ENCODE results near the gene PTPA.

The PTPA gene

DNA sequence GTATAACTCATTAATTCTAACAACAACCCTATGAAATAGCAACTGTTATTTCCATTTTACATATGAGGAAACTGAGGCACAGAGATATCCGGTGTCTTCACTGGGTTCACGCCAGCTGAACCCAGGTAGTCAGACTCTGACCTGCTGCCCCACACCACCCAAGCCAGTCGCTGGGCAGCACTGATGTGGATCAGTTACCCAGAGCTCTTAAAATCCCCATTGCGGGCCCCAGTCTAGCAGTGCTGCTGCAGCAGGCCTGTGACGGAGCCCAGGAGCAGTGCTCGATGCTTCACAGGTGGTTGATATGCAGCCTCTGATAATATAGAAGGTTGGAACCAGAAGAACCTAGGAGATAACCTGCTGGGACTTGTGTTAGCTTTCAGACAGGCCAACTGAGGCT is 24.3 kb downstream of the PTPA start:
- TF ChIP-seq GATA3 (IDR thresholded peaks at IDR 0.05; ENCODE audit: low read depth, low read length) (no peak), GATA2 (IDR thresholded peaks at IDR 0.05; ENCODE audit: low read depth, low read length) (no peak)

DNA sequence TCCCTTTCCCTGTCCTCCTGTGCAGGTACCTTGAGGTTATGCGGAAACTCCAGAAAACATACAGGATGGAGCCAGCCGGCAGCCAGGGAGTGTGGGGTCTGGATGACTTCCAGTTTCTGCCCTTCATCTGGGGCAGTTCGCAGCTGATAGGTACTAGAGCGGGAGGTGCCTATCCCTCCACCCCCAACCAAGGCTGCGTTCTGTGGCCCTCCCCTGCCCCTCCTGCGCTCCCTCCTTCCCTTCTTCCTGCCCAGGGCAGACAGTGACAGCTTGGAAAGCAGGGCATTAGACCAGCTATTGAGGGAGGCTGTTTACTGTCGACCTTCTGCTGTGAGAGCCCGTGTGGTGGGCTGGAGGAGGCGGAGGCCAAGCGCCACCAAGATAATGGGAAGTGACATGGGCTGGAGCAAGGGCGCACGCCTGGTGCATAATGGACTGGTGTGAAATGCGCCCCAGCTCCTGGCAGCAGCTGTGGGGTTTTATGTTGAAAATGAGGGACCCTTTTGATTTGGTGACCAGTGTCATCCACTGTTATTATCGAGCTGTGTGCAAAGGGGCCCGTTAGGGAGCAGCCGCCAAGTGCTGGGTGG is 25.3 kb downstream of the PTPA start:
- TF ChIP-seq GATA3 (IDR thresholded peaks at IDR 0.05; ENCODE audit: low read depth, low read length), result no peak
- no peak for TF ChIP-seq GATA2 (IDR thresholded peaks at IDR 0.05; ENCODE audit: low read depth, low read length)

DNA sequence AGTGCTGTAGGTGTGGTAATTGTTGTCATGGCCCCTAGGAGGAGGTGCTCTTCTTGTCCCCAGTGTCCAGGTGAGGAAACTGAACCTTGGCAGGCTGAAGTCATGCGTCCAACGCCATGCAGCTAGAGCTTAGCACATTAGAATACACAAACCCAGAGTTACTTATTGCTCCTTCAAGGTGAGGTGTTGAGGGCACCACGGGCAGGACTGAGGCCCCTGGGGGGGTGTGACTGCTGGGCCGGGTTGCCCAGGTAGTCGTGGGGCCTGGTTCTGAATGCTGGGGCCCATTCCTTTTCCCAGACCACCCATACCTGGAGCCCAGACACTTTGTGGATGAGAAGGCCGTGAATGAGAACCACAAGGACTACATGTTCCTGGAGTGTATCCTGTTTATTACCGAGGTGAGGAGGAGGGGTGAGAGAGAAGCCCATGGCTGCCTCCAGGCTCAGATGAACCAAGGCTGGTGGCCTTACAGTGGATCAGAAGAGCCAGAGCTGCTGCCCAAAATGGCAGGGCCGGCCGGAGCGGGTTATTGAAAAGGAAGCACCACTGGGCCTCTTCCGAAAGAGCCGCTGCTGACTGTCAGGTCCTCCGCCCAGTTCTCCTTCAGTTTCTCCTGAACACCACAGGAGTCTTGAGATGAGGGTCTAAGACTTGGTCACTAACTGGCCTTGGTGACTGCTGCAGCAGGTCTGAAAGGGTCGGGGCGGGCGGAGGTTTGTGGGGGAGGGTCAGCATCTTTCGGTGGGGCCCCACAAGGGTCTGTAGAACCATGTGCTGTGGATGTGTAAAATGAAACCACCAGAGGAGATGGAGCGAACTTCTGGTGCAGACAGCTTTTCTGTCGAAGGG is 26.3 kb downstream of the PTPA start:
- TF ChIP-seq GATA3 (IDR thresholded peaks at IDR 0.05; ENCODE audit: low read depth, low read length) (no peak), GATA2 (IDR thresholded peaks at IDR 0.05; ENCODE audit: low read depth, low read length) (no peak)

DNA sequence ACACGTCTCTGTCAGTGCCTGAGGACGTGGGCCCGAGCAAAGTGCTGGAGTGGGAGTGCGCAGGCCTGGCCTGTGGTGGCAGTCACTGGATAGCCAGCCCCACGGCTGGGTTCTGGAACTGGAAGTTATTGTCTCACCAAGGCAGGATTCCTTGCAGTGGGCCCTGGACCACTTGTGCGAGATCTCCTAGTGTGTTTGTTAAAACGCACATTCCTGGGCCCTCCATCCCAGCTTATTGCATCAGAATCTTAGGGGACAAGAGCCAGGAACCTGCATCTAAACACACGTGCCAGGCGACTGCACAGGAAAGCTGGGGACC is 26.9 kb downstream of the PTPA start:
- TF ChIP-seq GATA3 (IDR thresholded peaks at IDR 0.05; ENCODE audit: low read depth, low read length) (no peak), GATA2 (IDR thresholded peaks at IDR 0.05; ENCODE audit: low read depth, low read length) (no peak)

DNA sequence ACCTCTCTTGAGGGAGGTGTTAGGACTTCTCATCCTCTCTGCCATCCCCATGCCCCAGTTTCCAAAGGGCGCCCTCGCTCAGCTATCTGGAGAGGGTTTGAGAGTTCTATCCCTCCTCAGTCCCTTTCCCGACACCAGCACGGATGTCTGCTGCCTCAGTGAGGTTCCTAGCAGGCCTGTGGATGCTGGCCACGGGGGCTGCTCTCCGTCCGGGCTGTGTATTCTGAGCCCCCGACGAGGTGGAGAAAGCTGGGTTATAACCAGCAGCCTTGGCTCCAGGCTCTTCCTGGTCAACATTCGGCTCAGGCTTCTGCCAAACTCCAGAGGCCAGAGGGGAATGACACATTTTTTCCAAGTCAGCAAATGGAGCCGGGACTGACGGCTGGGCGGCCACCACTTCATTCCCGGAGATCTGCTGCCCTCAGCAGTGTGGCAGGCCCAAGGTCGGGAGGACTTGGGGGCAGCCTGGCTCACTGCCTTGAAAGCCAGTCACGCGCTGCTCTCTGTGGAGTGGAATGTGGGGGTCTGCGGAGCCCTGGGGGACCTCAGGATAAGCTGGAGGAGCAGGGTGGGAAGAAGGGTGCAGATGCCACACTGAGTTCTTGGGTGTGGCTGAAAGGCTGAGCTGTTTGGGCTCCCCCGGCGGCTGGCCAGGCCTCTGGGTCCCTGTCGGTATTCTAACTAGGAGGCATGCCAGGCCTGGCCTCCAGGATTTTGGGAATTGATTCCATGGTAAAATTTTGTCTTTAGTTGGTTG is 27.4 kb downstream of the PTPA start:
- TF ChIP-seq GATA3 (IDR thresholded peaks at IDR 0.05; ENCODE audit: low read depth, low read length), result no peak
- TF ChIP-seq GATA2 (IDR thresholded peaks at IDR 0.05; ENCODE audit: low read depth, low read length), result no peak

DNA sequence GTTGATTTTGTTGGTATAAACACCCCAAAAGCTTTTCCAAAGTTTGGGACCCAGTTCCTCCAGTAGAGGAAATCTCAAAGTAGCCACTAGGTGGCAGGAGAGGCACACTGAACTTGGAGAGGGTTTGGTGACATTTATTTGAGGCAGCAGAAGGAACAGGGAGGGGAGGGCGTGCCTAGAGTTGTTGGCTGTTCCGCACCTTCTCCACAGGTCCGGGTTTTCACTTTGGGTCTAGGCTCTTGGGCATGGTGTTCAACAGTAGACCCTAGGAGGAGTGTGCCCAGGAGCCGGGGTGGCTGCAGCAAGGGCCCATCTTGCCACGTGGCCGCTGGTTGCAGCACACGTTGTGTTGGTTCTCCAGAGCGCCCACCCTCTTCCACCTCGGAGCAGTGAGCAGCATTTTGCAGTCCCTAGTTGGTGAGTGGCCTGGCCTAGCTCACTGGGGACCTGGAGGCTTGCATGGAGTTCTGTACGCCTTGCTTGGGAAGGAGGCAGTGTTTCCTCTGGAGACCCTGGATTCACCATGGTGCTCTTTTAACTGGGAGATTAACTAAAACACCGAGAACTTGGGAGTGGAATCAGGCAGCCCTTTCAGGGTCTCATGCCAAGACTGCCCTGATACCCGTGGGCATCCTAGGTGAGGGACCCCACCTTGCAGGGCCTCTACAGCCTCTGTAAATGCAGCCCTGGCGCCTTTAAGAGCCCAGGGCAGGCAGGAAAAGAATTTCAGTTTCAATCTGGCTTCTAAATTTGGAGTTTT is 28.2 kb downstream of the PTPA start:
- no peak for TF ChIP-seq GATA3 (IDR thresholded peaks at IDR 0.05; ENCODE audit: low read depth, low read length)
- TF ChIP-seq GATA2 (IDR thresholded peaks at IDR 0.05; ENCODE audit: low read depth, low read length), result no peak

DNA sequence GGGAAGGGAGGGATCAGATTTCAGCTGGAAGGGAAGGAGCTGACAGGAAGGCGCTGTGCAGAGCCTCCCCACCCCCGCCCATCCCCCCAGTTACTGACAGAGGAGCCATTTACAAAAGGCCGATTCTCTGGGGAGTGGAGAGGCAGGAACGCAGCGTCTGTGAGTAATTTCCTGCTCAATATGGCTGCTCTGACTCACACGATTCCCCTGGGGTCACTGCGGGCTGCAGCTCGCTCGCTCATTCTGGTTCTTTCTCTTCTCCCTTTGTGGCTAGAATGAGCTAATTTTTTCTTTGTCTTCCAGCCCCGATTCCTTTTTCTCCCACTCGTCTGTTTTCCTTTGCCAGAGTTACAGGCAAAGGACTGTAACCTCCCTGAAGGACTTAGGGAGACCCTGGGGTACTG is 28.8 kb downstream of the PTPA start:
- TF ChIP-seq GATA3 (IDR thresholded peaks at IDR 0.05; ENCODE audit: low read depth, low read length), result no peak
- TF ChIP-seq GATA2 (IDR thresholded peaks at IDR 0.05; ENCODE audit: low read depth, low read length), result no peak

DNA sequence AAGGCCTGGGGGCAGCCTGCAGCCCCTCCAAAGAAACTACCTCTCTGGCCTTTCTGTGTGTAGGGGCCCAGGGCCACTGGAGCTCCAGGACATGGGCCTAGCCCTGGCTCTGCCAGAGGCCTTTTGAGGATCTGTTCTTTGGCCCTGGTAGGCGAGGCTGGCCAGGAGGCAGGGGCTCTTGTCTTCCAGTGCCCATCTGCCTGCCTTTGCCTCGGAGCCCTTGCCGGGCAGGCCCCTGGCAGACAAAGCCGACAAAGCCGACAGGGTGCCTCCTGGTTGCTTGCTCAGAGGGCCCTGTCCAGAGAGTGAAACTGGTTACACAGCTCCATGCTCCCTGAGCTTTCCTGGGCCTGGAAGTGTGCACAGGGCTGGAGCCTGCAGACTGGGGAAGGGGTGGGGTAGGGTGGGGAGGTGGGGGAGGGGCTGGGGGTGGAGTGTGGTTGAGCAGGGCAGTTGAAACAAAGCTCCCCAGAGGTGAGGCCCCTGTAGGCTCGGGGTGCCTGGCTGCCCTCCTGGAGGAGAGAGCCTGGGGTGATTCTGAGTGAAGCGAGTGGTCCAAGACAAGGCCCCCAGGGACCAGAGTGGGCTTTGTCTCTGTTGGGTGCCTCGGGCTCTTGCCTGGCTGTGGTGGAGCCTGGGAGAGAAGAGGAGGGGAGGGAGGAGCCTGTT is 29.3 kb downstream of the PTPA start:
- TF ChIP-seq GATA3 (IDR thresholded peaks at IDR 0.05; ENCODE audit: low read depth, low read length), result no peak
- TF ChIP-seq GATA2 (IDR thresholded peaks at IDR 0.05; ENCODE audit: low read depth, low read length), result no peak

DNA sequence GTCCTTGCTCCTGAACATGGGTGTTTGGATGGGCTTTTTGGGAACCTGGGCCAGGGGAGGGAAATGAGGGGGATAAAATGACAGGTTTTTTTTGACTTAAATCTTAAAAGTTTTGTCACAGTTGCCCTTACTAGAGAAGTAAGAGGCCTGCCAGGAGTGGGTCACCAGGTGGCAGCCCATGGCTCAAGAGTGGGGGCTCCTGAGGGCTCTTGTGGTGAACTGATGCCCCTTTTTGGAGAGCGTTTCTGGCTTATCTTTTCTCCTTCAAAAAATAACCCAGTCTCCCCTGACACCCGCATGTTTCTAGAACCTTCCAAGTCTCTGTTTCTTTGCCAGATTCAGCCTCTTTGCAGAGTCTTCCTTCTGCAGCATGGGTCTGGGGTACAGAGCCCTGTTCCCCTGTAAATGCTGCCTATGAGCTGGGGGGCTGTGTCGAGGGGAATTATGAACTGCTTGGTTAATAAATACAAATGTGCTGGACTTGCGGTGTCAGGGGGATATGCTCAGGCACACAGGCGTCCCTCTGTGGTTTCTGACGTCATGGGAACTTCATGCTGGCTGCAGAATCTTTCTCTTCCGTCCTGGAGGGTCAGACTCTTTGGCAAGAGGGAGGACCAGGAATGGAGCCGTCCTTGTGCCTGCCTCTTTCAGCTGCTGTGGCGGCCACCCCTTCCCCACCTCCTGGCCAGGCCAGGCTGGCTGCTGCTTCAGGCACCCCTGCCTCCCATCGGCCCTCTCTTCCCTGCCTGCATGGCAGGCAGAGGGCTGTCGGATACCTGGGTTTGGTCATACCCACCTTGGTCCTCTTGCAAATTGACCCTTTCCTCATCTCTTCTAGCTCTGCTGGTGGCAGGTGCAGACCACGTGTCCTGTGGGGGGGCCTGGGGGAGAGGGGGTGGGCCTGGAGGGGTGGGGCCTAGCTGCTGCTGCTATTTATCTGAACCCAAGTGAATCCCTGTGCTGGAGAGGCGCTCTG is 30.1 kb downstream of the PTPA start:
- no peak for TF ChIP-seq GATA3 (IDR thresholded peaks at IDR 0.05; ENCODE audit: low read depth, low read length)
- no peak for TF ChIP-seq GATA2 (IDR thresholded peaks at IDR 0.05; ENCODE audit: low read depth, low read length)

DNA sequence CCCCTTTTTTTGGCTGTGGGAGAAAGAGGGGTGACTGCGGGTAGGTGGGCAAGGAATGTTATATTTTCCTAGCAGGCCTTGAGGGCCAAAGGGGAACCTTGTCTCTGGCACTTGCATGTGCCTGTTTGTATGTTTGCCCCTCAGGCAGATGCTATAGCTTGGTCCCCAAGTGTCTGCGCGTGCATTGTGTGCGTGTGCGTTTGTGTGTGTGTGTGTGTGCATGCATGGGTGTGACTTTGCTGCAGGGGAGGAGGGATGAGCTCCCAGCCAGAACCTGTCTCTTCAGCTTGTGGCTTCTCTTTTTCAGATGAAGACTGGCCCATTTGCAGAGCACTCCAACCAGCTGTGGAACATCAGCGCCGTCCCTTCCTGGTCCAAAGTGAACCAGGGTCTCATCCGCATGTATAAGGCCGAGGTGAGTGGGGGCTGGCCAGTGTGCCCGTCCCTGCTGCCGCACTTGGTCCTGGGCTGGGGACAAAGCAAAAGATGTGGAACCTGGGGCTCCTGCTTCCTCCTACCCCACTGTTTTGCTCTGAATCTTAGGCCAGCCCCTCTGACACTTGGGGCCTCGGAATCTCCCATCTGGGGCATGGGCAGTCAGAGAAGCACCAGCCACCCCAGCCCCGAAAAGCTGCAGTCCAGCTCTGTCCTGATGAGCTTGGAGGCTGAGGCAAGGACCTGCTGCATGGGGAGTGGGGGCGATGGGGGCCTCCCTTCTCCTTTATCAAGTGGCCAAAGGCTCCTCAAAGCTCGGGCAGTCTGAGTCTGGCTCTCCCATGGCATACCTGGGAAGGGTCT is 31.1 kb downstream of the PTPA start:
- TF ChIP-seq GATA2 (IDR thresholded peaks at IDR 0.05; ENCODE audit: low read depth, low read length) (no peak), GATA3 (IDR thresholded peaks at IDR 0.05; ENCODE audit: low read depth, low read length) (no peak)

DNA sequence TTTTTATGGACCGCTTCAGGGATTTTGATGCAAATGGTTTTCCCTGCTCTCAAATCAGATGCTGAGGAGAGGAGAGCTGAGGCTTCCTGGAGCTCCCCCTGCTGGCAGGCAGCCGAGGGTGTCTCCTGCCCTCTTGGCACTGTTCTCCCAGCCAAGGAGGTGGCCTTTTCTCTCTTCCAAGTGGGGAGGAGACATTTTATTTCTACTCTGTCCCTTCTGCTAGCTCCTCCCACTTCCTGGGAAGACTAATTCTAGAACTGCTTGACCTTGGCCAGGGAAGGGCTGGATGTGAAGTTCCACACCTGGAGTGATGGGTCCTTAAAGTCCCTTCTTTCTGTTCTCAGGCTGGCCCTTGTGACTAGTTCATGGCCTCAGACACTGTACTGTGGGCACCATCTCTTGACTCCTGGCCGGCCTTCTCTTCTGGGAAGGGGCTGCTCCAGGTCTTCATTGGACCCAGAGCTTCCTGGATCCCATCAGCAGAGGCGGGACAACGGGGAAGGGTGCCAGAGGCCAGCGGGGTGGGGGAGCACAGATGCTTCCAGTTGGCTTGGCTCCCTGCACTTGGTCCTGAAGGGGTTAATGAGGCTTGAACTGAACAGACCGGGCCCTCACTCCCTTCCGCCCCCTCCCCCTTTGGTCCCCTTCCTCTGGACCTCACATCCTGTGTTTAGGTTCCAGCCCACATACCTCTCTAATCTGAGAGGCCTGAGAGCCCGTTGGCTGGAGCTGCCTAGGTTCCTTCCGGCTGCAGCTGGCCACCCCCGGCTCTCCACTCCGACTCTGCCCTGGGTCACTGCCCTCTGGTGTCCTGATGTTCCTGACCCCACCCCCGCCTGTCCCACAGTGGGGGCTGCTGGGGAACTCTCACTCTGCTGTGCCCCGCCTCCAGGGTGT is 32.1 kb downstream of the PTPA start:
- TF ChIP-seq GATA3 (IDR thresholded peaks at IDR 0.05; ENCODE audit: low read depth, low read length) (no peak), GATA2 (IDR thresholded peaks at IDR 0.05; ENCODE audit: low read depth, low read length) (no peak)
